AG04450 (cell line): ENCODE data around the gene JAGN1. TPM values are rescaled to one million over a fixed set of nuclear protein-coding genes. Genes with fewer than 3 reads are reported as not detected.

Source experiments
- CTCF ChIA-PET: fragments of 300-600, 350-600 bp; formaldehyde crosslinking; extraction: SDS; loops from one replicate; lab custom pipeline; 2022; ENCODE audit warnings: antibody characterized with exemption, inconsistent platforms; lab: Charles Lee
- POLR2A ChIA-PET: fragments of 350-600 bp; formaldehyde crosslinking; extraction: SDS; loops from one replicate; lab custom pipeline; 2021; ENCODE audit warnings: antibody characterized with exemption, inconsistent platforms; lab: Yijun Ruan, JAX
- DNase-seq: peaks from one replicate; pipeline ENCODE4 v3.0.0-alpha.2; 2011; ENCODE audit warnings: low read depth, low spot score
- H3K27ac ChIP-seq: one replicate; pipeline ENCODE4 v1.5.1; 2012; ENCODE audit warnings: low read depth, low read length, control low read depth
- H3K27me3 ChIP-seq: one replicate; pipeline ENCODE4 v1.6.0; 2012; ENCODE audit warnings: low read length; ENCODE audit not compliant: control insufficient read depth, insufficient read depth
- H3K4me3 ChIP-seq: 2 replicates; pipeline ENCODE4 v1.5.1; 2011; ENCODE audit warnings: mild to moderate bottlenecking, low read depth, low read length, control low read depth
- H3K9me3 ChIP-seq: 2 replicates; pipeline ENCODE4 v1.5.1; 2012; ENCODE audit warnings: low read length; ENCODE audit not compliant: control insufficient read depth, insufficient read depth
- CTCF ChIP-seq: IDR thresholded peaks from 2 replicates; pipeline ENCODE4 v1.5.1; 2011; ENCODE audit warnings: low read depth, low read length, control low read depth, inconsistent platforms
- polyA plus RNA-seq: library from polyadenylated mRNA; depleted of rRNA; stranded (reverse); fragments of >200 nt; gene quantifications from 2 replicates; pipeline ENCODE4 v1.2.3, GENCODE V29; 2011

The JAGN1 gene
- polyA plus RNA-seq, 1 experiment: 44.4 TPM

GRCh38 chr3:9884555-9885165 lies 5.8 kb upstream of the JAGN1 start:
- Histone ChIP-seq H3K27me3 (no peaks in the 10 kb centered on the region), H3K27ac (peak overlapping the region; percentile 39), H3K9me3 (no peaks in the 10 kb centered on the region), H3K4me3 (no peak overlapping the region)
- POLR2A ChIA-PET: interaction anchor here (0.6 to 1.1 kb wide), 3 partner anchors 10 to 20 kb away, joined by 4 to 5 read pairs (median 4); no protein-coding TSS in a partner anchor
- DNase-seq: no peak
- CTCF ChIA-PET: interaction anchor here (1.0 to 1.6 kb wide), 2 partner anchors 36 to 48 kb away, joined by 4 to 6 read pairs; no protein-coding TSS in a partner anchor
- no peak for TF ChIP-seq CTCF

GRCh38 chr3:9886328-9886727 lies 4.1 kb upstream of the JAGN1 start:
- POLR2A ChIA-PET: interaction anchor here (0.6 kb wide), 1 partner anchor 60 kb away, joined by 3 read pairs; no protein-coding TSS in a partner anchor
- Histone ChIP-seq H3K9me3 (no peaks in the 10 kb centered on the region; the same call in 1 of the 2 replicates), H3K27me3 (no peaks in the 10 kb centered on the region), H3K27ac (no peak overlapping the region), H3K4me3 (no peak overlapping the region)
- no peak for TF ChIP-seq CTCF
- CTCF ChIA-PET: no interaction called here
- DNase-seq: no peak

GRCh38 chr3:9887480-9887879 lies 2.9 kb upstream of the JAGN1 start:
- no peak overlapping the region for H3K4me3 ChIP-seq
- peaks cover 2% of the 10 kb centered on the region; the same call in 1 of the 2 replicates for H3K9me3 ChIP-seq
- ChIA-PET CTCF (no interaction called here), POLR2A (no interaction called here)
- no peaks in the 10 kb centered on the region for H3K27me3 ChIP-seq
- H3K27ac ChIP-seq: no peak overlapping the region
- TF ChIP-seq CTCF: no peak
- no peak for DNase-seq

- no peak for TF ChIP-seq CTCF
- Histone ChIP-seq H3K27ac (no peak overlapping the region), H3K9me3 (peaks cover 2% of the 10 kb centered on the region; the same call in 1 of the 2 replicates), H3K4me3 (no peak overlapping the region), H3K27me3 (no peaks in the 10 kb centered on the region)
- no peak for DNase-seq
- CTCF ChIA-PET: interaction anchor here (0.5 to 1.2 kb wide), 2 partner anchors 7 to 40 kb away, joined by 3 to 4 read pairs; no protein-coding TSS in a partner anchor
- POLR2A ChIA-PET: no interaction called here
These were observed 1.9 kb upstream of the JAGN1 start for GRCh38 chr3:9888540-9888939.

GRCh38 chr3:9889405-9889804 lies 1.0 kb upstream of the JAGN1 start:
- POLR2A ChIA-PET: no interaction called here
- no peaks in the 10 kb centered on the region for H3K27me3 ChIP-seq
- peaks cover 2% of the 10 kb centered on the region; the same call in 1 of the 2 replicates for H3K9me3 ChIP-seq
- H3K4me3 ChIP-seq: no peak overlapping the region
- CTCF ChIA-PET: interaction anchor here (0.7 to 1.2 kb wide), 2 partner anchors 40 to 43 kb away, joined by 3 to 4 read pairs; no protein-coding TSS in a partner anchor
- no peak for TF ChIP-seq CTCF
- DNase-seq: no peak
- H3K27ac ChIP-seq: no peak overlapping the region
